ENCODE results near the gene C12orf43. TPM values are rescaled to one million over a fixed set of nuclear protein-coding genes. Genes with fewer than 3 reads are reported as not detected.

C12orf43 gene
- total and polyA plus RNA-seq, 2 donors from 2014 or later, result 10.3 to 15.6 TPM

- FAIRE-seq (no peak), DNase-seq (no peak)
- no peak overlapping the region for H3K27ac ChIP-seq (ENCODE audit: low read depth in 2 of 2, low read length in 2 of 2)
- H3K27me3 ChIP-seq (ENCODE audit: control insufficient read depth, insufficient read depth, low read length), result no peaks in the 10 kb centered on the region
- no peak for TF ChIP-seq CTCF (IDR thresholded peaks at IDR 0.05; ENCODE audit: borderline replicate concordance, extremely low read depth, insufficient read depth)
- H3K4me1 ChIP-seq (ENCODE audit: control insufficient read depth in 2 of 3, insufficient read depth in 2 of 3, low read depth in 1 of 3, low read length in 3 of 3), result peaks cover 0 to 22% (median 13%) of the 10 kb centered on the region in 3 donors
- H3K36me3 ChIP-seq (ENCODE audit: control insufficient read depth in 2 of 3, insufficient read depth in 3 of 3, low read length in 3 of 3), result no peaks in the 10 kb centered on the region
- intact Hi-C loops (cut with DNase I), result no loop called here
- H3K4me3 ChIP-seq (ENCODE audit: low read length in 3 of 3), result peak overlapping the region in 1 of 3 donors; percentile 8
- H3K9me3 ChIP-seq (ENCODE audit: control insufficient read depth in 2 of 3, insufficient read depth in 1 of 3, low read length in 3 of 3), result no peaks in the 10 kb centered on the region
- H3K9ac ChIP-seq (ENCODE audit: low read length in 3 of 3), result peak overlapping the region in 1 of 3 donors; percentile 5
Observed at GRCh38 chr12:120982659-120983058, 33.6 kb downstream of the C12orf43 start.

GRCh38 chr12:120981407-120981941 lies 34.8 kb downstream of the C12orf43 start:
- intact Hi-C loops (cut with DNase I), result no loop called here
- H3K27ac ChIP-seq (ENCODE audit: low read depth in 2 of 2, low read length in 2 of 2), result peak overlapping the region; percentile 77 to 90
- H3K9ac ChIP-seq (ENCODE audit: low read length in 3 of 3), result no peak overlapping the region
- peaks cover 0 to 1% (median 0%) of the 10 kb centered on the region in 3 donors for H3K36me3 ChIP-seq (ENCODE audit: control insufficient read depth in 2 of 3, insufficient read depth in 3 of 3, low read length in 3 of 3)
- no peaks in the 10 kb centered on the region for H3K9me3 ChIP-seq (ENCODE audit: control insufficient read depth in 2 of 3, insufficient read depth in 1 of 3, low read length in 3 of 3)
- peak overlapping the region in 2 of 3 donors; percentile 37 to 90 for H3K4me3 ChIP-seq (ENCODE audit: low read length in 3 of 3)
- peaks cover 0 to 25% (median 13%) of the 10 kb centered on the region in 3 donors for H3K4me1 ChIP-seq (ENCODE audit: control insufficient read depth in 2 of 3, insufficient read depth in 2 of 3, low read depth in 1 of 3, low read length in 3 of 3)
- H3K27me3 ChIP-seq (ENCODE audit: control insufficient read depth, insufficient read depth, low read length), result no peaks in the 10 kb centered on the region
- no peak for TF ChIP-seq CTCF (IDR thresholded peaks at IDR 0.05; ENCODE audit: borderline replicate concordance, extremely low read depth, insufficient read depth)
- DNase-seq, result no peak
- no peak for FAIRE-seq

- DNase-seq, result peak; percentile 55 to 86 (median 81)
Observed at GRCh38 chr12:120980800-120981368, 35.4 kb downstream of the C12orf43 start.

More at GRCh38 chr12:120980800-120981368, 35.4 kb downstream of the C12orf43 start:
- Histone ChIP-seq H3K27me3 (ENCODE audit: control insufficient read depth, insufficient read depth, low read length) (no peaks in the 10 kb centered on the region), H3K27ac (ENCODE audit: low read depth in 2 of 2, low read length in 2 of 2) (peak overlapping the region; percentile 90 to 91), H3K36me3 (ENCODE audit: control insufficient read depth in 2 of 3, insufficient read depth in 3 of 3, low read length in 3 of 3) (peaks cover 0 to 5% (median 0%) of the 10 kb centered on the region in 3 donors), H3K4me3 (ENCODE audit: low read length in 3 of 3) (peak overlapping the region; percentile 46 to 90 (median 62)), H3K4me1 (ENCODE audit: control insufficient read depth in 2 of 3, insufficient read depth in 2 of 3, low read depth in 1 of 3, low read length in 3 of 3) (peaks cover 0 to 27% (median 13%) of the 10 kb centered on the region in 3 donors), H3K9ac (ENCODE audit: low read length in 3 of 3) (peak overlapping the region in 2 of 3 donors; percentile 18 to 61), H3K9me3 (ENCODE audit: control insufficient read depth in 2 of 3, insufficient read depth in 1 of 3, low read length in 3 of 3) (no peaks in the 10 kb centered on the region)
- no peak for TF ChIP-seq CTCF (IDR thresholded peaks at IDR 0.05; ENCODE audit: borderline replicate concordance, extremely low read depth, insufficient read depth)
- intact Hi-C loops (cut with DNase I), result no loop called here
- FAIRE-seq, result no peak

Data from kidney (tissue), 14 donors.